Effector memory CD4-positive, alpha-beta T cell (primary cell): ENCODE measurements around the gene HLA-G.

Experiments used
- DNase-seq, 3 donors: peaks; one replicate each; pipeline ENCODE4 v3.0.0-alpha.2; 2020
- H3K27ac ChIP-seq: 2 replicates; pipeline ENCODE4 v1.7.0; 2013; ENCODE audit warnings: mild to moderate bottlenecking, low read length, moderate library complexity; ENCODE audit not compliant: insufficient read depth, poor library complexity, severe bottlenecking
- H3K27me3 ChIP-seq: replicated peaks from 2 replicates; pipeline ENCODE4 v1.7.0; 2013; ENCODE audit warnings: mild to moderate bottlenecking, low read length; ENCODE audit not compliant: insufficient read depth, control insufficient read depth, poor library complexity, severe bottlenecking
- H3K36me3 ChIP-seq: 2 replicates; pipeline ENCODE4 v1.7.0; 2013; ENCODE audit warnings: mild to moderate bottlenecking, low read length, moderate library complexity; ENCODE audit not compliant: control insufficient read depth, insufficient read depth
- H3K4me1 ChIP-seq: 2 replicates; pipeline ENCODE4 v1.7.0; 2013; ENCODE audit warnings: low read length, mild to moderate bottlenecking; ENCODE audit not compliant: control insufficient read depth, insufficient read depth, poor library complexity, severe bottlenecking
- H3K4me3 ChIP-seq: 2 replicates; pipeline ENCODE4 v1.7.0; 2013; ENCODE audit warnings: low read length, low read depth, mild to moderate bottlenecking; ENCODE audit not compliant: insufficient read depth, poor library complexity, severe bottlenecking
- H3K9me3 ChIP-seq: 2 replicates; pipeline ENCODE4 v1.7.0; 2013; ENCODE audit warnings: mild to moderate bottlenecking, low read length, moderate library complexity; ENCODE audit not compliant: control insufficient read depth

HLA-G gene

GRCh38 chr6:29814379-29815117 is 13.1 kb upstream of the HLA-G start:
- no peaks in the 10 kb centered on the region for H3K9me3 ChIP-seq
- H3K4me1 ChIP-seq, result no peaks in the 10 kb centered on the region
- no peak overlapping the region for H3K27ac ChIP-seq
- H3K4me3 ChIP-seq, result no peak overlapping the region
- no peak for DNase-seq
- H3K36me3 ChIP-seq, result no peaks in the 10 kb centered on the region
- H3K27me3 ChIP-seq, result no peaks in the 10 kb centered on the region

DNA sequence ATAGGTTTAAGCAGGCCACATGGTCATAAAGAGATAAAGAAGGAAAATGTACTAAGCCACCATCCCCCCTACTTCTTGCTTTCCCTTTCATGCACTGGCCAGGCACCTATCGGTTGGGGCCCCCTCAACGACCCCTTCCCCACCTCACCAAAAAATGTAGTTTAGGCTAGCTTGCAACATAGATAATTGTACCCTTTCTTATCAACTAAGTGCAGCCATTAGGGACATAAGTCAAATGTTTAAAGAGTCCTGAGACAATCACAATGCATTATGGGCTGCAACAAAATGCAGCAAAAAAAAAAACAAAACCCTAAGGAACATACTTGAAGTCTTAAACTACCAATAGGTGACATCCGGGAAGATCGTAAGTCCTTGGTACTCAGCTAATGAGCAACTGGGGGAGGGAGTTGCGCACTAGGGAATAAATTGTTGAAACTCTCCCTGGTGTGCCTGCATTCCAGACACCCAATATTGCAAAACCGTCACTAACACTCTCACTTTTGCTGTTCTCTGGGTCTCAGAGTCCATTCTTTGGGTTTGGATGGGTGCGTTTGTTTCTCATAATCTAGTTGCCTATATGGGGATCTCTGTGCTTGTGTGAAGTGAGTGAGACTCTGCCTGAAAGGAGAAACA is 12.4 kb upstream of the HLA-G start:
- Histone ChIP-seq H3K27ac (no peak overlapping the region), H3K9me3 (no peaks in the 10 kb centered on the region), H3K36me3 (no peaks in the 10 kb centered on the region), H3K4me1 (no peaks in the 10 kb centered on the region), H3K27me3 (no peaks in the 10 kb centered on the region), H3K4me3 (no peak overlapping the region)
- DNase-seq, result no peak

GRCh38 chr6:29816030-29816429 is 11.6 kb upstream of the HLA-G start:
- H3K9me3 ChIP-seq, result no peaks in the 10 kb centered on the region
- no peak overlapping the region for H3K27ac ChIP-seq
- no peaks in the 10 kb centered on the region for H3K27me3 ChIP-seq
- H3K4me3 ChIP-seq, result no peak overlapping the region
- H3K4me1 ChIP-seq, result no peaks in the 10 kb centered on the region
- no peaks in the 10 kb centered on the region for H3K36me3 ChIP-seq
- no peak for DNase-seq

DNA sequence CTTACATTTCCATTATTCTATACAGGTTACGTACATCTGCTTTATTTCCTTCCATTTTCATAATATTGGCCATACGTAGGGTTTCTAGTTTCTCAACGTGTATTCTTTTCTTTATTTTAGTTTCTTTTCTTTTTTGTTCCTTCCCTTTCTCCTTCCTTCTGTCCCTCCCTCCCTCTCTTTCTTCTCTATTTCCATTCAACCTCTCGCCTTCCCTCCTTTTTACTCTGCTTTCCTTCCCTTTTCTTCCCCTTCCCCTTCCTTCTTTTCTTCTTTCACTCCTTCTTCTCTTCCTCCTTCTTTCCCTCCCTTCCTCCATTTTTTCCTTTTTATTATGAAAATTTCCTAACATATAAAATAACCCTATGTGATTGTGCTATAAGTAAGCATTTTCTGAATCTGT is 8.7 kb upstream of the HLA-G start:
- Histone ChIP-seq H3K9me3 (no peaks in the 10 kb centered on the region), H3K4me3 (no peak overlapping the region), H3K4me1 (no peaks in the 10 kb centered on the region), H3K27me3 (no peaks in the 10 kb centered on the region), H3K27ac (no peak overlapping the region), H3K36me3 (no peaks in the 10 kb centered on the region)
- no peak for DNase-seq

- Histone ChIP-seq H3K36me3 (no peaks in the 10 kb centered on the region), H3K4me1 (peaks cover 13% of the 10 kb centered on the region), H3K9me3 (no peaks in the 10 kb centered on the region), H3K4me3 (no peak overlapping the region), H3K27me3 (peaks cover 16% of the 10 kb centered on the region), H3K27ac (no peak overlapping the region)
- no peak for DNase-seq
Observed at GRCh38 chr6:29824144-29824543, 3.5 kb upstream of the HLA-G start.

DNA sequence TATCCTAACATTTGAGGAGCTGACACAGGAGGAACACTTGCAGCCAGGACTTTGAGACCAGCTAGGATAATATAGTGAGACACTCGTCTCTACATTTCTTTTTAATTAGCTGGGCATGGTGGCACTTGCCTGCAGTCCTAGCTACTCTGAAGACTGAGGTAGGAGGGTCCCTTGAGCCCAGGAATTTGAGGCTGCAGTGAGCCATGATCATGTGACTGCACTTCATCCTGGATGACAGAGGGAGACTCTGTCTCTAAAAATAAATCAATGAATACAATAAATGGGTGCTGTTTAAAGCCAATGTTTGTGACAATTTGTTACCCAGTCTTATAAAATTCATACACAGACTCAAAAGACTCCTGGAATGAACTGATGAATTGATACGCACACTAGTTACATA is 1.8 kb upstream of the HLA-G start:
- peaks cover 23% of the 10 kb centered on the region for H3K27me3 ChIP-seq

DNA sequence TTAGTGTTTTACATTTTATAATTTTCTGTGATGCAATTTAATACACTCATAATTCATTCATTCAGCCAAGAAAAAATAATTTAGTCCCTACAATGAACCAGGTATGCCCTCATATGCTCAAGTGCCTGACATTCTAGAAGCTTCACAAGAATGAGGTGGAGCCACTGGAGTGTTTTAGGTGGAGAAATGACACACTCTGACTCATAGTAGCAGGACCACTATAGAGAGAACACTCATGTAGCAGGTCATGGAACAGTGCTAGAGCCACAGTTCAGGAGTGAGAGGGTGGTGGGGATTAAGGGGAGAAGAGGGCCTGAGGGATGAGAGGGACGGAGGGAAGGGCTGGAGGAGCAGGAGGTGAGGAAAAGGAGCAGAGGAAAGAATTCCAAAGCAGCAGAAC is 1.4 kb upstream of the HLA-G start:
- no peaks in the 10 kb centered on the region for H3K9me3 ChIP-seq
- DNase-seq, result no peak
- H3K27ac ChIP-seq, result no peak overlapping the region
- H3K4me1 ChIP-seq, result peaks cover 13% of the 10 kb centered on the region
- no peaks in the 10 kb centered on the region for H3K36me3 ChIP-seq
- H3K4me3 ChIP-seq, result no peak overlapping the region
- H3K27me3 ChIP-seq, result peaks cover 23% of the 10 kb centered on the region

More for the DNA sequence above, 1.8 kb upstream of the HLA-G start:
- DNase-seq, result no peak
- peaks cover 13% of the 10 kb centered on the region for H3K4me1 ChIP-seq
- no peak overlapping the region for H3K27ac ChIP-seq
- no peak overlapping the region for H3K4me3 ChIP-seq
- H3K9me3 ChIP-seq, result no peaks in the 10 kb centered on the region
- H3K36me3 ChIP-seq, result no peaks in the 10 kb centered on the region

DNA sequence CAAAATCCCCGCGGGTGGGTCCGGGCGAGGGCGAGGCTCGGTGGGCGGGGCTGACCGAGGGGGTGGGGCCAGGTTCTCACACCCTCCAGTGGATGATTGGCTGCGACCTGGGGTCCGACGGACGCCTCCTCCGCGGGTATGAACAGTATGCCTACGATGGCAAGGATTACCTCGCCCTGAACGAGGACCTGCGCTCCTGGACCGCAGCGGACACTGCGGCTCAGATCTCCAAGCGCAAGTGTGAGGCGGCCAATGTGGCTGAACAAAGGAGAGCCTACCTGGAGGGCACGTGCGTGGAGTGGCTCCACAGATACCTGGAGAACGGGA is 809 bp downstream of the HLA-G start:
- H3K4me3 ChIP-seq, result peak overlapping the region; percentile 49
- peaks cover 13% of the 10 kb centered on the region for H3K4me1 ChIP-seq
- H3K36me3 ChIP-seq, result no peaks in the 10 kb centered on the region
- H3K27ac ChIP-seq, result no peak overlapping the region
- no peaks in the 10 kb centered on the region for H3K9me3 ChIP-seq
- peak in 1 of 3 donors; percentile 18 for DNase-seq
- H3K27me3 ChIP-seq, result peaks cover 23% of the 10 kb centered on the region

DNA sequence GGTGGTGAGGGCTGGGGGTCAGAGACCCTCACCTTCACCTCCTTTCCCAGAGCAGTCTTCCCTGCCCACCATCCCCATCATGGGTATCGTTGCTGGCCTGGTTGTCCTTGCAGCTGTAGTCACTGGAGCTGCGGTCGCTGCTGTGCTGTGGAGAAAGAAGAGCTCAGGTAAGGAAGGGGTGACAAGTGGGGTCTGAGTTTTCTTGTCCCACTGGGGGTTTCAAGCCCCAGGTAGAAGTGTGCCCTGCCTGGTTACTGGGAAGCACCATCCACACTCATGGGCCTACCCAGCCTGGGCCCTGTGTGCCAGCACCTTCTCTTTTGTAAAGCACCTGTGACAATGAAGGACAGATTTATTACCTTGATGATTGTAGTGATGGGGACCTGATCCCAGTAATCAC is 2.1 kb downstream of the HLA-G start:
- Histone ChIP-seq H3K36me3 (no peaks in the 10 kb centered on the region), H3K9me3 (no peaks in the 10 kb centered on the region), H3K4me3 (no peak overlapping the region), H3K4me1 (peaks cover 13% of the 10 kb centered on the region), H3K27ac (no peak overlapping the region), H3K27me3 (peaks cover 23% of the 10 kb centered on the region)
- no peak for DNase-seq

GRCh38 chr6:29830409-29830808 is 2.8 kb downstream of the HLA-G start:
- Histone ChIP-seq H3K4me3 (no peak overlapping the region), H3K27me3 (peaks cover 26% of the 10 kb centered on the region), H3K4me1 (peaks cover 13% of the 10 kb centered on the region), H3K36me3 (no peaks in the 10 kb centered on the region), H3K9me3 (no peaks in the 10 kb centered on the region), H3K27ac (no peak overlapping the region)
- DNase-seq, result no peak
